Neural crest cell (in vitro differentiated cells): ENCODE measurements around the gene CFAP20DC. TPM values are rescaled to one million over a fixed set of nuclear protein-coding genes. Genes with fewer than 3 reads are reported as not detected.

ENCODE experiments used
- DNase-seq: peaks from one replicate; pipeline ENCODE4 v3.0.0; 2021; ENCODE audit warnings: low read depth, mixed read lengths, low spot score
- H3K27ac Mint-ChIP-seq: one replicate; pipeline ENCODE4 v1.8.0; 2021; ENCODE audit warnings: mild to moderate bottlenecking, mixed read lengths; ENCODE audit not compliant: unreplicated experiment
- H3K27me3 Mint-ChIP-seq: 2 replicates; pipeline ENCODE4 v1.8.0; 2021; ENCODE audit warnings: low read depth, mild to moderate bottlenecking, mixed read lengths
- H3K36me3 Mint-ChIP-seq: 2 replicates; pipeline ENCODE4 v1.8.0; 2021; ENCODE audit warnings: low read depth, mild to moderate bottlenecking, mixed read lengths
- H3K4me1 Mint-ChIP-seq: 2 replicates; pipeline ENCODE4 v1.8.0; 2021; ENCODE audit warnings: mixed read lengths
- H3K4me3 Mint-ChIP-seq: one replicate; pipeline ENCODE4 v1.8.0; 2021; ENCODE audit warnings: mild to moderate bottlenecking, mixed read lengths
- H3K9me3 Mint-ChIP-seq: 2 replicates; pipeline ENCODE4 v1.8.0; 2021; ENCODE audit warnings: mixed read lengths
- CTCF ChIP-seq: fragments of 200-600 bp; sonication (generic); conservative IDR thresholded peaks from 2 replicates; pipeline ENCODE4 v1.5.0; 2021; ENCODE audit warnings: antibody characterized with exemption, mild to moderate bottlenecking
- total RNA-seq: library from RNA; stranded (reverse); gene quantifications from 2 replicates; pipeline ENCODE4 v1.2.1, GENCODE V29; 2021

CFAP20DC gene
- total RNA-seq, 1 donor from 2014 or later, result 10.4 TPM

DNA sequence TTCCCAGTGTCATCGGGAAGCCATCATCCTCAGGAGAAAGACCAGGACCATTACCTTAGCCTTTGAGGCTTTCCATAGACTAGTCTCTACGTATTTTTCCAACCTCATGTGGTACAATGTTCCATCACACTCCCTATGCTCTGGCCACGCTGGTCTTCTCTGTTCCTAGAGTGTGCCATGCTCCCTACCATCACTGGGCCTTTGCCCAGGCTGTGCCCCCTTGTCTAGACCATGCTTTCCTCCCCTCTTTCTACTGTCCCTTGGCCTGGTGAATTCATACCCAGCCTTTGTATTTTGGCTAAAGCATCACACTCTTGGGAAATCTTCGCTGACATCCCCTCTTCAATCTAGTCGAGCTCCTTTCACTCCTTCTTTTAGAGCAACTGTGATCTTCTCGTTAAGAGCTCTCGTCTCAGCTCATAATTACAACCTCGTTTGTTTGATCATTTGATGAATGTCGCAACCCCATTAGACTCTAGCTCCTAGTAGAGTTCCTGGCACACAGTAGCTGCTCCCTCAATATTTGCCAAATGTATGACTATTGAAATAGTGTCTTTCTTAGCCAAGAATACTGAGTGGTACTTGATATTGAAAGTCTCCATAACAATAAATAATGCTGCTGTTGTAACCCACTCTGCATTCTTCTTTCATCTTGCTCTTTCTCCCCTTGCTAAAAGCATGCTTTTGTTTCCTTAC is 283.1 kb downstream of the CFAP20DC start:
- Mint-ChIP-seq H3K27me3 (no peaks in the 10 kb centered on the region), H3K4me1 (no peaks in the 10 kb centered on the region), H3K4me3 (no peak overlapping the region), H3K36me3 (peaks cover 49% of the 10 kb centered on the region), H3K27ac (no peak overlapping the region), H3K9me3 (peaks cover 30% of the 10 kb centered on the region)
- no peak for DNase-seq
- no peak for TF ChIP-seq CTCF

DNA sequence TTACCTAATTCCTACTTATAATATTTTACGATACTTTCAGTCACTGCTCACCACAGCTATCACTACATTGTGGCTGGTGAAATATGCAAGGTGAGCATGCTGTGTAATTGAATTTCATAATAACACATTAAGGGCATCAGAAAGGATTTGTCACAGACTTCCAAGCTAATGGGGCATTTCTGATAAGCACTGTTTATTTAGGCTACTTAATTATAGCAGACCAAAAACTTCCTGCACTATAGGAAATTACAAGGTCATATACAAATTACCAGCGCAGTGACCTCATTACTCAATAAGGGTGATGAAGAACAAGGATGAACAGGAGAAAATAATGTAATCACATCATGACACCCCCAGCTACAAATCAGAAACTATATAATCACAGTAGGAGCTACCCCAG is 294.7 kb downstream of the CFAP20DC start:
- H3K9me3 Mint-ChIP-seq, result no peaks in the 10 kb centered on the region
- no peak overlapping the region for H3K27ac Mint-ChIP-seq
- TF ChIP-seq CTCF, result no peak
- H3K4me1 Mint-ChIP-seq, result no peaks in the 10 kb centered on the region
- no peak overlapping the region for H3K4me3 Mint-ChIP-seq
- no peaks in the 10 kb centered on the region for H3K27me3 Mint-ChIP-seq
- H3K36me3 Mint-ChIP-seq, result no peaks in the 10 kb centered on the region
- DNase-seq, result no peak

GRCh38 chr3:58754074-58754473 is 295.8 kb downstream of the CFAP20DC start:
- Mint-ChIP-seq H3K4me3 (no peak overlapping the region), H3K36me3 (no peaks in the 10 kb centered on the region), H3K9me3 (no peaks in the 10 kb centered on the region), H3K4me1 (no peaks in the 10 kb centered on the region), H3K27me3 (no peaks in the 10 kb centered on the region), H3K27ac (no peak overlapping the region)
- TF ChIP-seq CTCF, result no peak
- no peak for DNase-seq

GRCh38 chr3:58751882-58752567 is 297.8 kb downstream of the CFAP20DC start:
- Mint-ChIP-seq H3K4me3 (no peak overlapping the region), H3K4me1 (no peaks in the 10 kb centered on the region), H3K36me3 (no peaks in the 10 kb centered on the region), H3K27me3 (no peaks in the 10 kb centered on the region), H3K9me3 (no peaks in the 10 kb centered on the region), H3K27ac (no peak overlapping the region)
- no peak for DNase-seq
- TF ChIP-seq CTCF, result no peak

DNA sequence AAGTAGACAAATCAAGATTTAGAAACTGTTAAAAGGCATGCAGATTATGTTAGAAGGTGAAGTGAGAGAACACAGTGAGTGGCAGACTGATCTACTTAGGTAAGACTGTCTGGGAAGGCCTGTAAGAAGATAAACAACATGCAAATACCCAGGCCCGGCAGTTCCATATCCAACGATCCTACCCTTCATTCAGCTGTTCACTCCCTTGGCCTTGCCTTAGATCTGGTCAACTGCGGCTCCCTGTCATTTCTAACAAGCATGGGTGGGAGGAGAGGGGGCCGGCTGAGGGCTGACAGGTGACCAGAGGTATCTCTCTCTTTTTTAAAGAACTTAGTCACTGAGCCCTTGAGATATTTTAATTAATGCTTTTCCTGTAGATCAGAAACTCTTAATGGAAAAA is 298.6 kb downstream of the CFAP20DC start:
- DNase-seq, result no peak
- H3K36me3 Mint-ChIP-seq, result no peaks in the 10 kb centered on the region
- H3K27ac Mint-ChIP-seq, result no peak overlapping the region
- no peaks in the 10 kb centered on the region for H3K4me1 Mint-ChIP-seq
- H3K9me3 Mint-ChIP-seq, result no peaks in the 10 kb centered on the region
- no peak overlapping the region for H3K4me3 Mint-ChIP-seq
- no peaks in the 10 kb centered on the region for H3K27me3 Mint-ChIP-seq
- no peak for TF ChIP-seq CTCF
